Endothelial cell of umbilical vein (primary cell): ENCODE measurements around the gene AK9. TPM values are rescaled to one million over a fixed set of nuclear protein-coding genes. Genes with fewer than 3 reads are reported as not detected.

Source experiments
- BruUV-seq: library from RNA; stranded (reverse); fragments of 400-500 nt; replicated peaks from 2 replicates; lab custom pipeline; 2021; lab: Mats Ljungman, UMichigan
- CTCF ChIA-PET: fragments of 300-600, 350-600 bp; sonication (Branson Sonifier 250); formaldehyde crosslinking; loops from one replicate; lab custom pipeline; 2021; ENCODE audit warnings: antibody characterized with exemption, inconsistent platforms; lab: Charles Lee
- POLR2A ChIA-PET: fragments of 300-600, 350-600 bp; sonication (Branson Sonifier 250); formaldehyde crosslinking; loops from one replicate; lab custom pipeline; 2021; ENCODE audit warnings: antibody characterized with exemption, inconsistent platforms; lab: Charles Lee
- DNase-seq: peaks from one replicate; pipeline ENCODE4 v3.0.0-alpha.2; 2011; ENCODE audit warnings: low read depth, low spot score
- FAIRE-seq: peaks from 2 replicates; lab custom pipeline; 2011; peaks lifted over from hg19 to GRCh38; lab: Jason Lieb, UNC
- H2AFZ ChIP-seq: 2 replicates; pipeline ENCODE4 v1.6.0; 2012; ENCODE audit warnings: low read depth, low read length, control low read depth, inconsistent platforms
- H3K27ac ChIP-seq: 2 replicates; pipeline ENCODE4 v1.5.1; 2011; ENCODE audit warnings: low read depth, mild to moderate bottlenecking, control low read depth, low read length, moderate library complexity; ENCODE audit not compliant: insufficient read depth
- H3K27me3 ChIP-seq, 2 experiments: 2 replicates each; pipeline versions ENCODE4 v1.6.0 to v1.6.1; 2011; ENCODE audit warnings: low read length in 2 of 2, mixed read lengths in 1 of 2; ENCODE audit not compliant: control insufficient read depth in 2 of 2, insufficient read depth in 2 of 2
- H3K36me3 ChIP-seq, 2 experiments: 2 replicates in 1 of 2; 3 replicates in 1 of 2; pipeline ENCODE4 v1.5.1; 2011; ENCODE audit warnings: low read length in 2 of 2, mild to moderate bottlenecking in 1 of 2, moderate library complexity in 1 of 2; ENCODE audit not compliant: control insufficient read depth in 2 of 2, insufficient read depth in 2 of 2; ENCODE audit errors: extremely low read depth in 1 of 2
- H3K4me1 ChIP-seq: 3 replicates; pipeline ENCODE4 v1.5.1; 2011; ENCODE audit warnings: mild to moderate bottlenecking, low read length; ENCODE audit not compliant: control insufficient read depth, insufficient read depth; ENCODE audit errors: extremely low read depth
- H3K4me2 ChIP-seq: 2 replicates; pipeline ENCODE4 v1.6.1; 2011; ENCODE audit warnings: low read length, control low read depth, mixed read lengths; ENCODE audit not compliant: insufficient read depth
- H3K4me3 ChIP-seq, 3 experiments: fragments of 200-600 bp in 1 of 3; sonication (generic), shearing (Covaris generic) in 1 of 3; replicated peaks in 1 of 3; 2 replicates each; pipeline ENCODE4 v1.5.1; 2011 to 2016; ENCODE audit warnings: control low read depth in 3 of 3, low read length in 3 of 3, mild to moderate bottlenecking in 2 of 3, inconsistent platforms in 1 of 3, low read depth in 1 of 3, moderate library complexity in 1 of 3; ENCODE audit not compliant: insufficient read depth in 1 of 3
- H3K79me2 ChIP-seq: 2 replicates; pipeline ENCODE4 v1.6.0; 2012; ENCODE audit warnings: low read length, inconsistent platforms; ENCODE audit not compliant: control insufficient read depth, insufficient read depth
- H3K9ac ChIP-seq: replicated peaks from 2 replicates; pipeline ENCODE3; 2011; ENCODE audit warnings: low read length, control low read depth; ENCODE audit not compliant: insufficient read depth; ENCODE audit errors: extremely low read depth
- H3K9me1 ChIP-seq: replicated peaks from 3 replicates; pipeline ENCODE4 v1.6.0; 2011; ENCODE audit warnings: mild to moderate bottlenecking, low read length; ENCODE audit not compliant: control insufficient read depth, insufficient read depth; ENCODE audit errors: extremely low read depth
- H3K9me3 ChIP-seq: replicated peaks from 2 replicates; pipeline ENCODE4 v1.5.1; 2012; ENCODE audit warnings: low read length, inconsistent platforms; ENCODE audit not compliant: control insufficient read depth, insufficient read depth
- H4K20me1 ChIP-seq: replicated peaks from 2 replicates; pipeline ENCODE3; 2011; ENCODE audit warnings: mild to moderate bottlenecking, low read length; ENCODE audit not compliant: control insufficient read depth, insufficient read depth; ENCODE audit errors: extremely low read depth
- JUN ChIP-seq: IDR thresholded peaks from 2 replicates; pipeline ENCODE4 v1.6.1; 2011; ENCODE audit warnings: borderline replicate concordance, low read depth; ENCODE audit not compliant: insufficient read length, insufficient read depth
- dilution Hi-C: fragments of 300-500 bp; cut with MboI; formaldehyde crosslinking; loops from one replicate; pipeline ENCODE4 v1.15.0; 2019; ENCODE audit warnings: low sequenced_read_pairs; ENCODE audit not compliant: extremely low pct_ligation_motif_present
- intact Hi-C: fragments of 100-400 bp; cut with micrococcal nuclease; formaldehyde crosslinking; loops from one replicate; pipeline ENCODE4 v1.10.0; 2022
- polyA plus RNA-seq, 4 experiments: library from polyadenylated mRNA; depleted of rRNA in 3 of 4; stranded (reverse) in 3 of 4; unstranded in 1 of 4; fragments of >200 nt; gene quantifications; 2 replicates each; pipeline versions ENCODE4 v1.2.1 to v1.2.3, GENCODE V29; 2011 to 2012; ENCODE audit warnings: missing spikeins in 1 of 4
- total RNA-seq: library from RNA; stranded (reverse); gene quantifications from 2 replicates; pipeline ENCODE4 v1.2.3, GENCODE V29; 2021
- TF ChIP-seq, protein P1 (sequence below), 2 donors: IDR thresholded peaks; 1 replicate in 1 of 2; 2 replicates in 1 of 2; pipeline ENCODE4 v1.5.1; 2011; ENCODE audit warnings: low read length in 2 of 2, mild to moderate bottlenecking in 2 of 2, moderate library complexity in 2 of 2, control low read depth in 1 of 2, inconsistent platforms in 1 of 2, low read depth in 1 of 2; ENCODE audit not compliant: insufficient read depth in 1 of 2; ENCODE audit errors: extremely low read depth in 1 of 2

The AK9 gene
- total and polyA plus RNA-seq, 2 donors (not counting 3 experiments of a cell fraction or from before 2014, with no cell fraction given) = 1.4 to 3.2 TPM

DNA sequence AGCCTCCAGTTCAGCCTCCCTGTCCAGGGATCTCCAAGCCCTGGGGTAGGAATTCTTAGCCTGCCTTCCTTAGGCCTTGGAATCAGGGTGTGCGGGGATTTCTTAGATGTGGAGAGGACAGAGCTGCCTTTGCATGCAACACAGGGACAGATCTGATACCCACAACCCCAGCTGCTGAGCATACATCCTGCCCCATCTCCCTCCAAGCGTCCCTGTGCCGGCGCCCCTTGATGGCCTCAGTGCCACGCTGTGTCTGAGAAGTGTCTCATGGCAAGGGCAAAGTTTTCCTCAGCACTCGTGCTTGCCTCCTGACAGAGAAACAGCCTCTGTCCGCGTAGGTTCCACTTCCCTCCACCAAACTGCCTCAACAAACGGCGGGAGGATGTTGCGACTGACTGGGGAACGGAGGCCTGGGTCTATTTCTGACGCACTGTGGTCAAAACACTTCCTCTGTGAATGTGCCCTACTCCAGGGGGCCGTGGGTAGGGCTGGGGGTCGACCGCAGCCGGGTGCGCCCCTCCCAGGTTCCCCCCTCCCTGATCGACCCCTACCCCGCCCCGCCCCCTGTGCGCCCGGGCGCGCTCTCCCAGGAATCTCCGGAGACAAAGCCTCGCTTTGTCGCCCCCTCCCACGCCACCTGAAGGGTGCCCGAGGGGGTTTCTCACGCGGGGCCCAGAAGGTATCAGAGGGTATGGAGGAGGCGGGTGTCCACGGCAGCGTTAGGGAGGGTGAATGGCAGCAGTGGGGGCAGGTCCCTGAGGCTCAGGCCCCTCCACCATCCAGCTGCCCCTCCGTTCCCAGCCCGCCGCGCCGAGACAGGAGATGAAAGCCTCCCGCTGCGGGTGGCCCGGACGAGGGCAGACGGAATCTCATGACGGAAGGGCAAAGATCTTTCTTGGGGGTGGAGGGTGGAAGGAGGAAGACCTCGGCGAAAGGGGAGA is 236.2 kb downstream of the AK9 start:
- Histone ChIP-seq H4K20me1 (no peaks in the 10 kb centered on the region), H3K79me2 (no peaks in the 10 kb centered on the region), H3K9me1 (no peaks in the 10 kb centered on the region), H3K36me3 (no peaks in the 10 kb centered on the region), H3K4me2 (peak overlapping the region; percentile 38), H2AFZ (peak overlapping the region; percentile 75), H3K4me3 (peak overlapping the region; percentile 59 to 69 (median 64)), H3K9ac (peak overlapping the region; percentile 43), H3K9me3 (no peaks in the 10 kb centered on the region), H3K27ac (no peak overlapping the region), H3K4me1 (peaks cover 7% of the 10 kb centered on the region), H3K27me3 (no peaks in the 10 kb centered on the region)
- CTCF ChIA-PET = interaction anchor here (1.0 to 1.1 kb wide), 2 partner anchors 9 to 21 kb away, joined by 3 to 6 read pairs; no protein-coding TSS in a partner anchor
- no peak for DNase-seq
- no peak for TF ChIP-seq JUN
- TF ChIP-seq, protein P1, sequence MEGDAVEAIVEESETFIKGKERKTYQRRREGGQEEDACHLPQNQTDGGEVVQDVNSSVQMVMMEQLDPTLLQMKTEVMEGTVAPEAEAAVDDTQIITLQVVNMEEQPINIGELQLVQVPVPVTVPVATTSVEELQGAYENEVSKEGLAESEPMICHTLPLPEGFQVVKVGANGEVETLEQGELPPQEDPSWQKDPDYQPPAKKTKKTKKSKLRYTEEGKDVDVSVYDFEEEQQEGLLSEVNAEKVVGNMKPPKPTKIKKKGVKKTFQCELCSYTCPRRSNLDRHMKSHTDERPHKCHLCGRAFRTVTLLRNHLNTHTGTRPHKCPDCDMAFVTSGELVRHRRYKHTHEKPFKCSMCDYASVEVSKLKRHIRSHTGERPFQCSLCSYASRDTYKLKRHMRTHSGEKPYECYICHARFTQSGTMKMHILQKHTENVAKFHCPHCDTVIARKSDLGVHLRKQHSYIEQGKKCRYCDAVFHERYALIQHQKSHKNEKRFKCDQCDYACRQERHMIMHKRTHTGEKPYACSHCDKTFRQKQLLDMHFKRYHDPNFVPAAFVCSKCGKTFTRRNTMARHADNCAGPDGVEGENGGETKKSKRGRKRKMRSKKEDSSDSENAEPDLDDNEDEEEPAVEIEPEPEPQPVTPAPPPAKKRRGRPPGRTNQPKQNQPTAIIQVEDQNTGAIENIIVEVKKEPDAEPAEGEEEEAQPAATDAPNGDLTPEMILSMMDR (IDR thresholded peaks at IDR 0.05; ENCODE audit: extremely low read depth in 1 of 2, insufficient read depth in 1 of 2, low read depth in 1 of 2, low read length in 2 of 2) = no peak
- peak; percentile 65 for FAIRE-seq
- POLR2A ChIA-PET = no interaction called here
- intact Hi-C loops (loop anchor here (1.0 kb wide), 1 partner anchor 14 kb away; the partner anchor contains the start of genes PPIL6 and SMPD2), dilution Hi-C loops (no loop called here)
- TSS peak; percentile 20 for BruUV-seq
